ENCODE results near the gene PDZK1. TPM values are rescaled to one million over a fixed set of nuclear protein-coding genes. Genes with fewer than 3 reads are reported as not detected.

PDZK1 gene
- total RNA-seq, 1 donor, result 0.36 TPM

GRCh38 chr1:145716641-145717345 is 9.6 kb upstream of the PDZK1 start:
- Histone ChIP-seq H2AFZ (ENCODE audit: low read length) (peak overlapping the region; percentile 50), H4K20me1 (ENCODE audit: insufficient read depth, low read length) (no peaks in the 10 kb centered on the region), H3K36me3 (ENCODE audit: insufficient read depth, low read length) (no peaks in the 10 kb centered on the region), H3K9me3 (ENCODE audit: low read depth, low read length) (no peaks in the 10 kb centered on the region), H3K79me2 (ENCODE audit: insufficient read depth, low read length) (no peaks in the 10 kb centered on the region), H3K27ac (ENCODE audit: low read depth, low read length) (no peak overlapping the region), H3K27me3 (ENCODE audit: insufficient read depth, low read length) (no peaks in the 10 kb centered on the region), H3K4me3 (ENCODE audit: insufficient read depth, low read length) (no peak overlapping the region), H3K4me2 (ENCODE audit: insufficient read depth, low read length) (no peak overlapping the region), H3K4me1 (ENCODE audit: insufficient read depth, low read length) (peaks cover 21% of the 10 kb centered on the region)
- DNase-seq (ENCODE audit: insufficient read length, low spot score, missing footprints), result no peak
- TF ChIP-seq CTCF (IDR thresholded peaks at IDR 0.05; ENCODE audit: extremely low read depth, low read depth, low read length), result no peak

- Histone ChIP-seq H2AFZ (ENCODE audit: low read length) (no peak overlapping the region), H3K27ac (ENCODE audit: low read depth, low read length) (no peak overlapping the region), H3K4me1 (ENCODE audit: insufficient read depth, low read length) (peaks cover 3% of the 10 kb centered on the region), H3K9me3 (ENCODE audit: low read depth, low read length) (no peaks in the 10 kb centered on the region), H4K20me1 (ENCODE audit: insufficient read depth, low read length) (no peaks in the 10 kb centered on the region), H3K4me2 (ENCODE audit: insufficient read depth, low read length) (no peak overlapping the region), H3K79me2 (ENCODE audit: insufficient read depth, low read length) (no peaks in the 10 kb centered on the region), H3K27me3 (ENCODE audit: insufficient read depth, low read length) (no peaks in the 10 kb centered on the region), H3K4me3 (ENCODE audit: insufficient read depth, low read length) (no peak overlapping the region), H3K36me3 (ENCODE audit: insufficient read depth, low read length) (no peaks in the 10 kb centered on the region)
- TF ChIP-seq CTCF (IDR thresholded peaks at IDR 0.05; ENCODE audit: extremely low read depth, low read depth, low read length), result no peak
- no peak for DNase-seq (ENCODE audit: insufficient read length, low spot score, missing footprints)
Observed at GRCh38 chr1:145714524-145715111, 7.5 kb upstream of the PDZK1 start.

GRCh38 chr1:145711213-145711651 is 4.1 kb upstream of the PDZK1 start:
- Histone ChIP-seq H3K9me3 (ENCODE audit: low read depth, low read length) (no peaks in the 10 kb centered on the region), H2AFZ (ENCODE audit: low read length) (no peak overlapping the region), H3K4me2 (ENCODE audit: insufficient read depth, low read length) (no peak overlapping the region), H3K79me2 (ENCODE audit: insufficient read depth, low read length) (no peaks in the 10 kb centered on the region), H4K20me1 (ENCODE audit: insufficient read depth, low read length) (no peaks in the 10 kb centered on the region), H3K4me1 (ENCODE audit: insufficient read depth, low read length) (peaks cover 7% of the 10 kb centered on the region), H3K27me3 (ENCODE audit: insufficient read depth, low read length) (no peaks in the 10 kb centered on the region), H3K36me3 (ENCODE audit: insufficient read depth, low read length) (no peaks in the 10 kb centered on the region), H3K4me3 (ENCODE audit: insufficient read depth, low read length) (no peak overlapping the region), H3K27ac (ENCODE audit: low read depth, low read length) (no peak overlapping the region)
- DNase-seq (ENCODE audit: insufficient read length, low spot score, missing footprints), result no peak
- no peak for TF ChIP-seq CTCF (IDR thresholded peaks at IDR 0.05; ENCODE audit: extremely low read depth, low read depth, low read length)

- Histone ChIP-seq H4K20me1 (ENCODE audit: insufficient read depth, low read length) (no peaks in the 10 kb centered on the region), H3K4me1 (ENCODE audit: insufficient read depth, low read length) (peaks cover 10% of the 10 kb centered on the region), H2AFZ (ENCODE audit: low read length) (no peak overlapping the region), H3K36me3 (ENCODE audit: insufficient read depth, low read length) (no peaks in the 10 kb centered on the region), H3K79me2 (ENCODE audit: insufficient read depth, low read length) (no peaks in the 10 kb centered on the region), H3K27me3 (ENCODE audit: insufficient read depth, low read length) (no peaks in the 10 kb centered on the region), H3K4me3 (ENCODE audit: insufficient read depth, low read length) (no peak overlapping the region), H3K4me2 (ENCODE audit: insufficient read depth, low read length) (no peak overlapping the region), H3K27ac (ENCODE audit: low read depth, low read length) (no peak overlapping the region), H3K9me3 (ENCODE audit: low read depth, low read length) (no peaks in the 10 kb centered on the region)
- no peak for DNase-seq (ENCODE audit: insufficient read length, low spot score, missing footprints)
- TF ChIP-seq CTCF (IDR thresholded peaks at IDR 0.05; ENCODE audit: extremely low read depth, low read depth, low read length), result no peak
Observed at GRCh38 chr1:145710291-145711027, 3.3 kb upstream of the PDZK1 start.
